RPMI7951 (cell line): ENCODE data around the gene RHOG. TPM values are rescaled to one million over a fixed set of nuclear protein-coding genes. Genes with fewer than 3 reads are reported as not detected.
"Not testable (repeated sequence)": the region's sequence is repeated elsewhere in the genome, so short reads cannot be mapped to it uniquely, and the experiment has no call there.

Experiments
- DNase-seq: peaks from one replicate; pipeline ENCODE4 v3.0.0-alpha.2; 2012; ENCODE audit warnings: low read depth
- total RNA-seq: library from RNA; depleted of rRNA; stranded (reverse); fragments of >200 nt; shearing (Covaris generic); gene quantifications from 2 replicates; pipeline ENCODE4 v1.2.3, GENCODE V29; 2014

RHOG gene
- total RNA-seq, 1 experiment from 2014 or later = 26.3 TPM

GRCh38 chr11:3834349-3834663, 6.5 kb downstream of the RHOG start:
- no peak for DNase-seq

- DNase-seq = no peak
Observed at GRCh38 chr11:3833449-3833848, 7.3 kb downstream of the RHOG start.

GRCh38 chr11:3832816-3833215, 7.9 kb downstream of the RHOG start:
- no peak for DNase-seq

- DNase-seq = no peak
Observed at GRCh38 chr11:3831378-3832239, 9.2 kb downstream of the RHOG start.

GRCh38 chr11:3830730-3831129, 10.0 kb downstream of the RHOG start:
- no peak for DNase-seq

GRCh38 chr11:3830088-3830487, 10.7 kb downstream of the RHOG start:
- no peak for DNase-seq

GRCh38 chr11:3827434-3828186, 13.1 kb downstream of the RHOG start:
- DNase-seq = no peak

- DNase-seq = no peak
Observed at GRCh38 chr11:3826721-3827120, 14.0 kb downstream of the RHOG start.

GRCh38 chr11:3825473-3826154, 15.1 kb downstream of the RHOG start:
- DNase-seq = no peak

GRCh38 chr11:3824714-3825472, 15.9 kb downstream of the RHOG start:
- DNase-seq = peak; percentile 37

GRCh38 chr11:3823762-3824506, 16.8 kb downstream of the RHOG start:
- no peak for DNase-seq

- DNase-seq = peak; percentile 72
Observed at GRCh38 chr11:3823303-3823702, 17.5 kb downstream of the RHOG start.

GRCh38 chr11:3822312-3822711, 18.4 kb downstream of the RHOG start:
- no peak for DNase-seq

GRCh38 chr11:3820971-3821370, 19.8 kb downstream of the RHOG start:
- DNase-seq = no peak

GRCh38 chr11:3817181-3817800, 23.5 kb downstream of the RHOG start:
- no peak for DNase-seq

- DNase-seq = no peak
Observed at GRCh38 chr11:3816673-3817072, 24.1 kb downstream of the RHOG start.

- DNase-seq = no peak
Observed at GRCh38 chr11:3815845-3816244, 24.9 kb downstream of the RHOG start.

- not testable (repeated sequence) for DNase-seq
Observed at GRCh38 chr11:3814832-3815231, 25.9 kb downstream of the RHOG start.

- DNase-seq = no peak
Observed at GRCh38 chr11:3810951-3811350, 29.8 kb downstream of the RHOG start.

GRCh38 chr11:3810446-3810845, 30.3 kb downstream of the RHOG start:
- no peak for DNase-seq

GRCh38 chr11:3809624-3809928, 31.2 kb downstream of the RHOG start:
- DNase-seq = no peak
